BLaER1 treated with 17β-estradiol and CSF1 and Interleukin-3, amounts not matched to agents 10 nM and 100 nM (cell line): ENCODE results near the gene ZW10.
A peak's percentile ranks its signal among the peaks of the same experiment; 100 is the strongest.

Experiments used
- H3K27ac ChIP-seq, 11 experiments: shearing (Covaris generic); formaldehyde crosslinking; 2 replicates each; pipeline ENCODE4 v1.8.1; 2022
- H3K27me3 ChIP-seq, 11 experiments: shearing (Covaris generic); formaldehyde crosslinking; 2 replicates each; pipeline ENCODE4 v1.8.1; 2022
- H3K36me3 ChIP-seq, 11 experiments: shearing (Covaris generic); formaldehyde crosslinking; 2 replicates each; pipeline ENCODE4 v1.8.1; 2022
- H3K4me1 ChIP-seq, 10 experiments: shearing (Covaris generic); formaldehyde crosslinking; 2 replicates each; pipeline ENCODE4 v1.8.1; 2022
- H3K4me2 ChIP-seq, 11 experiments: shearing (Covaris generic); formaldehyde crosslinking; 2 replicates each; pipeline ENCODE4 v1.8.1; 2022
- H3K4me3 ChIP-seq, 10 experiments: shearing (Covaris generic); formaldehyde crosslinking; 2 replicates each; pipeline ENCODE4 v1.8.1; 2022
- H3K9ac ChIP-seq, 11 experiments: shearing (Covaris generic); formaldehyde crosslinking; 2 replicates each; pipeline ENCODE4 v1.8.1; 2022
- H3K9me3 ChIP-seq, 11 experiments: shearing (Covaris generic); formaldehyde crosslinking; replicated peaks in 1 of 11; 2 replicates each; pipeline ENCODE4 v1.8.1; 2022
- H4K20me1 ChIP-seq, 11 experiments: shearing (Covaris generic); formaldehyde crosslinking; 2 replicates each; pipeline ENCODE4 v1.8.1; 2022
- Cebpa-rat ChIP-seq, 11 experiments: shearing (Covaris generic); IDR thresholded peaks; 2 replicates each; pipeline ENCODE4 v1.8.1; 2022

Gene ZW10

GRCh38 chr11:113697111-113697510 is 76.4 kb downstream of the ZW10 start:
- no peak for TF ChIP-seq Cebpa-rat (IDR thresholded peaks at IDR 0.05)
- Histone ChIP-seq H3K27me3 (no peaks in the 10 kb centered on the region), H4K20me1 (no peaks in the 10 kb centered on the region), H3K9me3 (peaks cover 0 to 21% (median 0%) of the 10 kb centered on the region in 11 experiments; a peak in 6 of 22 replicates), H3K4me1 (peaks cover 0 to 10% (median 0%) of the 10 kb centered on the region in 10 experiments; a peak in 2 of 20 replicates), H3K36me3 (no peaks in the 10 kb centered on the region; a peak in 1 of 22 replicates), H3K9ac (no peak overlapping the region), H3K4me3 (no peak overlapping the region), H3K27ac (no peak overlapping the region), H3K4me2 (no peak overlapping the region)

DNA sequence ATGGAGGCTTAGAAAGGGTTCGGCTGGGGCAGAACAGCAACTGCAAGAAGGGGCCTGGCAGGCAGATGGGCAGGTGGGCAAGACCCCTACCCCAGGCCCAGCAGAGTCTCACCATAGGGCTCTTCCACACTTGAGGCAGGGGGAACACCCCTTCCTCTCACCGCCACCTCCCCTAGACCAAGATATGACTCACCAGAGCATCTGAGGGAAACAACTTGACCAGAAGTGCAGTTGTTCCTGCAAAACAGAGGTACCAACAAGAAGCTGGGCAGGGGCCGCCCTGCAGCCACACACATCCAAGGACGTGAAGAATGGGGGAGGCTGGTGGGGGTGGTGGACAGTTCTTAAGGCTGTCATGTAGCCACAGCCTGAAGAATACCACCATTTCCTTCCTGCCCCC is 78.3 kb downstream of the ZW10 start:
- Histone ChIP-seq H3K9ac (no peak overlapping the region), H3K27ac (no peak overlapping the region), H3K4me2 (peak overlapping the region in 2 of 11 experiments; percentile 7 to 38; a peak in 2 of 22 replicates), H4K20me1 (no peaks in the 10 kb centered on the region), H3K27me3 (no peaks in the 10 kb centered on the region), H3K4me1 (peaks cover 0 to 23% (median 0%) of the 10 kb centered on the region in 10 experiments; a peak in 8 of 20 replicates), H3K9me3 (peaks cover 0 to 7% (median 0%) of the 10 kb centered on the region in 11 experiments; a peak in 4 of 22 replicates), H3K4me3 (no peak overlapping the region), H3K36me3 (no peaks in the 10 kb centered on the region; a peak in 1 of 22 replicates)
- TF ChIP-seq Cebpa-rat (IDR thresholded peaks at IDR 0.05) = no peak

GRCh38 chr11:113694390-113694789 is 79.1 kb downstream of the ZW10 start:
- Histone ChIP-seq H3K4me3 (no peak overlapping the region), H3K27me3 (no peaks in the 10 kb centered on the region), H3K9me3 (no peaks in the 10 kb centered on the region), H3K4me2 (no peak overlapping the region), H3K36me3 (no peaks in the 10 kb centered on the region; a peak in 1 of 22 replicates), H4K20me1 (no peaks in the 10 kb centered on the region), H3K4me1 (peaks cover 0 to 23% (median 0%) of the 10 kb centered on the region in 10 experiments; a peak in 8 of 20 replicates), H3K27ac (no peak overlapping the region), H3K9ac (no peak overlapping the region)
- no peak for TF ChIP-seq Cebpa-rat (IDR thresholded peaks at IDR 0.05)

- no peak overlapping the region for H3K9ac ChIP-seq
- H3K4me1 ChIP-seq = peaks cover 0 to 30% (median 4%) of the 10 kb centered on the region in 10 experiments; a peak in 11 of 20 replicates
- no peak overlapping the region for H3K4me3 ChIP-seq
- no peak overlapping the region for H3K27ac ChIP-seq
- no peaks in the 10 kb centered on the region; a peak in 1 of 22 replicates for H3K36me3 ChIP-seq
- no peaks in the 10 kb centered on the region for H4K20me1 ChIP-seq
- H3K9me3 ChIP-seq = no peaks in the 10 kb centered on the region
- no peak for TF ChIP-seq Cebpa-rat (IDR thresholded peaks at IDR 0.05)
- H3K27me3 ChIP-seq = no peaks in the 10 kb centered on the region
- H3K4me2 ChIP-seq = no peak overlapping the region
These were observed 80.5 kb downstream of the ZW10 start for GRCh38 chr11:113693030-113693429.

DNA sequence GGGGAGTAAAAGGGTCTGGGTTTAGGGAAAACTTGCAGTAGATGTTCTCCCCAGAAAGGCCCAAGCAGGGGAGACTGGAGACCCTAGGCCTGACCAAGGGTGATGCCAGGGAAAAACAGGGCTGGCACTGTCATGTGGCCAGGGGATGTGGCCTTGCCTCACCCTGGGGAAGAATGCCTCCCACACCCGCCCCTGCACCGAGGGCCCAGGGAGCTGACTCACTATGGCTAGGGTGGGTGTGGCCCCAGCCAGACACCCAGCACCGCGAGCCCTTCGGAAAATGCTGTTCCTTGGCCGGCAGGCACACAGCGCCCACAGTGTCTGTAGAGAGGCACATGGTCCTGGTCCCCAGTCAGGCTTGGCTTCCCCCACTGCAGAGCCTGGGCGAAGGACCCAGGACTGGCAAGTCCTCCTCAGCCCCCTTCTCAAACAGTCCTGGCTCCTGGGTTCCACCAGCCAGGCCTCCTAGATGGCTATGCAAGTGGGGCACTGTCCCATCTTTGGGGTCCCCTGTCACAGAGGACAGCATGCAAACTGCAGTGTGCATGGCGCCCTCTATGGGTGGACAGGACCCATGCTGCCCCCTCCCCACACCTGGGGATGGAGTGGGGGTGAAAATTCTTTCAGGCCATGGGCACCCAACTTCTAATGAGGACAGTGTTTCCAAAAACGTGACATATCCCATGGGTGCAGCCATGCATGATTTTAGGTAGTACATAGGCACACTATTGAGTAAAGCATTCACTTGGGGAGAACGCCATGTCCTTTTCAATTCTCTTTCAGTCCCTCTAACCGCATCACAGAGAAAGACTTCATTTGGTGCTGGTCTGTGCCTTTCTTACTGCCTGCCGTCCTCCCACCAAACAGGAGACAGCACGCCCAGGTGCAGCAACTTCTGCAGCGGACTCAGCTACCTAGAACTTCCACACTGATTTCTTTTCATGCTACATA is 82.6 kb downstream of the ZW10 start:
- Histone ChIP-seq H3K27ac (peak overlapping the region in 2 of 11 experiments; percentile 9 to 25; a peak in 2 of 22 replicates), H4K20me1 (no peaks in the 10 kb centered on the region), H3K4me1 (peaks cover 0 to 49% (median 8%) of the 10 kb centered on the region in 10 experiments; a peak in 11 of 20 replicates), H3K9me3 (no peaks in the 10 kb centered on the region), H3K4me2 (peak overlapping the region in 3 of 11 experiments; percentile 43 to 64 (median 55); a peak in 6 of 22 replicates), H3K9ac (no peak overlapping the region), H3K27me3 (no peaks in the 10 kb centered on the region), H3K36me3 (no peaks in the 10 kb centered on the region; a peak in 1 of 22 replicates), H3K4me3 (no peak overlapping the region)
- no peak for TF ChIP-seq Cebpa-rat (IDR thresholded peaks at IDR 0.05)

- Histone ChIP-seq H3K4me2 (peak overlapping the region in 3 of 11 experiments; percentile 43 to 64 (median 55); a peak in 6 of 22 replicates), H3K4me3 (no peak overlapping the region), H3K9ac (no peak overlapping the region), H3K9me3 (no peaks in the 10 kb centered on the region), H3K27ac (peak overlapping the region in 2 of 11 experiments; percentile 5 to 25; a peak in 1 of 22 replicates), H4K20me1 (no peaks in the 10 kb centered on the region), H3K36me3 (no peaks in the 10 kb centered on the region; a peak in 1 of 22 replicates), H3K27me3 (no peaks in the 10 kb centered on the region), H3K4me1 (peaks cover 0 to 48% (median 8%) of the 10 kb centered on the region in 10 experiments; a peak in 11 of 20 replicates)
- TF ChIP-seq Cebpa-rat (IDR thresholded peaks at IDR 0.05) = no peak
These were observed 83.5 kb downstream of the ZW10 start for GRCh38 chr11:113689768-113690618.

DNA sequence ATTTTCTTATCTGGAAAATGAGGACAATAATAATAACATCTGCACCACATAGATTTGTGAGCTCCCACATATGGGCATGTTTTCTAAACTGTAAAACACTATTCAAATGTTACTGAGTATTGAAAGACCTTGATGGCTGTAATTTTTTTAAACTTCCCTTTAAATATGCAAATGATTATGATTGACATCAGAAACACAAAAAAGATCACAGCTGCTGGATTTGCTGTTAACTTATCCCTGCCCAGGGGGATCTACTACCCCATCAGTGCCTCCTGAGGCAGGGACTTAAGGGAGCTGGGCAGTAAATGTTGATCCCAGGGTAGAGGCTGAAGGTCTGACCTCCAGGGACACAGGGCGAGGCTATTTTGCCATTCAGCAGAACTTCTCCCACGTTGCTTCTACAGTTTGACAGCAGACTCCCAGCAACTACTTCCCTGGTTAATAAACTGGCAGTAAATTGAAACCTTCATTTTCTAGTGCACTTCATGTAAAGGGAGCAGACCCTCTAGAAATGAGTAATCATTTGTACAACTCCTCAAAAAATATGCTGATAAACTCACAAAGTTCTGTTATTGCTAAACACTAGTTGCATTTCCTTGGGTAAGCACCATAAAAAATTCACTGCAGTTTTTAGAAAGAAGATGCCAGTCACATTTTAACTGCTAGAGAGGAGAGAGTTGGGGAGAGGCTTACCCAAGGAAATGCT is 87.7 kb downstream of the ZW10 start:
- no peaks in the 10 kb centered on the region for H3K36me3 ChIP-seq
- no peaks in the 10 kb centered on the region for H4K20me1 ChIP-seq
- no peaks in the 10 kb centered on the region for H3K27me3 ChIP-seq
- peaks cover 0 to 43% (median 8%) of the 10 kb centered on the region in 10 experiments; a peak in 11 of 20 replicates for H3K4me1 ChIP-seq
- no peak for TF ChIP-seq Cebpa-rat (IDR thresholded peaks at IDR 0.05)
- no peak overlapping the region for H3K4me3 ChIP-seq
- H3K4me2 ChIP-seq = peak overlapping the region in 2 of 11 experiments; percentile 25 to 49; a peak in 3 of 22 replicates
- H3K9ac ChIP-seq = no peak overlapping the region
- peak overlapping the region in 1 of 11 experiments; percentile 23; a peak in 1 of 22 replicates for H3K27ac ChIP-seq
- no peaks in the 10 kb centered on the region for H3K9me3 ChIP-seq

- no peak for TF ChIP-seq Cebpa-rat (IDR thresholded peaks at IDR 0.05)
- Histone ChIP-seq H3K4me1 (peaks cover 0 to 36% (median 8%) of the 10 kb centered on the region in 10 experiments; a peak in 8 of 20 replicates), H3K9me3 (no peaks in the 10 kb centered on the region), H3K27ac (no peak overlapping the region), H4K20me1 (no peaks in the 10 kb centered on the region), H3K36me3 (no peaks in the 10 kb centered on the region), H3K27me3 (no peaks in the 10 kb centered on the region), H3K4me3 (no peak overlapping the region), H3K9ac (no peak overlapping the region), H3K4me2 (no peak overlapping the region)
These were observed 89.0 kb downstream of the ZW10 start for GRCh38 chr11:113684496-113684895.
